H1 (cell line): Measurements from ENCODE around the gene CEBPE. TPM values are rescaled to one million over a fixed set of nuclear protein-coding genes. Genes with fewer than 3 reads are reported as not detected.

Experiments used
- CTCF ChIA-PET: fragments of 300-600 bp; sonication (Branson Sonifier 250); formaldehyde crosslinking; loops from one replicate; lab custom pipeline; 2021; ENCODE audit not compliant: partially characterized antibody; lab: Charles Lee
- POLR2A ChIA-PET: fragments of 300-600 bp; sonication (Branson Sonifier 250); formaldehyde crosslinking; loops from one replicate; lab custom pipeline; 2021; ENCODE audit warnings: inconsistent platforms; ENCODE audit not compliant: partially characterized antibody; lab: Charles Lee
- DNase-seq, 2 experiments: peaks; one replicate each; pipeline versions ENCODE4 v3.0.0 to v3.0.0-alpha.2; 2010 to 2022; ENCODE audit warnings: low spot score in 2 of 2, low read depth in 1 of 2, mixed read lengths in 1 of 2
- FAIRE-seq: peaks from 2 replicates; lab custom pipeline; 2011; peaks lifted over from hg19 to GRCh38; lab: Jason Lieb, UNC
- H2AFZ ChIP-seq: 2 replicates; pipeline ENCODE4 v1.8.1; 2012; ENCODE audit warnings: low read length, inconsistent platforms
- H2AK5ac ChIP-seq: 2 replicates; pipeline ENCODE4 v1.6.1; 2013; ENCODE audit warnings: low read depth, low read length
- H2BK120ac ChIP-seq: replicated peaks from 2 replicates; pipeline ENCODE3; 2013; ENCODE audit warnings: low read depth, low read length, inconsistent platforms
- H2BK12ac ChIP-seq: 2 replicates; pipeline ENCODE4 v1.6.1; 2013; ENCODE audit warnings: low read depth, low read length
- H2BK15ac ChIP-seq: 2 replicates; pipeline ENCODE4 v1.6.1; 2013; ENCODE audit warnings: low read length
- H2BK20ac ChIP-seq: 2 replicates; pipeline ENCODE4 v1.6.1; 2013; ENCODE audit warnings: low read length
- H2BK5ac ChIP-seq: 2 replicates; pipeline ENCODE4 v1.6.1; 2013; ENCODE audit warnings: low read depth, low read length
- H3K14ac ChIP-seq: 2 replicates; pipeline ENCODE4 v1.6.1; 2013; ENCODE audit warnings: inconsistent platforms; ENCODE audit not compliant: insufficient read length
- H3K18ac ChIP-seq: 2 replicates; pipeline ENCODE4 v1.6.1; 2013; ENCODE audit warnings: low read length; ENCODE audit errors: extremely low read depth
- H3K23ac ChIP-seq: 2 replicates; pipeline ENCODE4 v1.6.1; 2013; ENCODE audit warnings: inconsistent platforms; ENCODE audit not compliant: insufficient read length
- H3K23me2 ChIP-seq: 2 replicates; pipeline ENCODE4 v1.6.1; 2013; ENCODE audit warnings: low read depth, low read length
- H3K27ac ChIP-seq: 2 replicates; pipeline ENCODE4 v1.6.1; 2011; ENCODE audit warnings: low read depth, low read length, inconsistent platforms
- H3K27me3 ChIP-seq, 4 experiments: replicated peaks in 1 of 4; 1 replicate in 1 of 4; 2 replicates in 3 of 4; pipeline versions ENCODE4 v1.6.1 to v1.8.1; 2011 to 2013; ENCODE audit warnings: low read length in 3 of 4, mild to moderate bottlenecking in 3 of 4, inconsistent platforms in 2 of 4, mixed read lengths in 2 of 4, moderate library complexity in 1 of 4; ENCODE audit not compliant: control insufficient read depth in 3 of 4, insufficient read depth in 3 of 4; ENCODE audit errors: extremely low read depth in 1 of 4
- H3K36me3 ChIP-seq, 4 experiments: 2 replicates each; pipeline versions ENCODE4 v1.6.1 to v1.8.1; 2011 to 2013; ENCODE audit warnings: mild to moderate bottlenecking in 4 of 4, low read length in 3 of 4, moderate library complexity in 2 of 4, control low read depth in 1 of 4, inconsistent platforms in 1 of 4; ENCODE audit not compliant: insufficient read depth in 4 of 4, control insufficient read depth in 2 of 4
- H3K4ac ChIP-seq: replicated peaks from 2 replicates; pipeline ENCODE3; 2013; ENCODE audit warnings: low read length, low read depth, mixed read lengths, inconsistent platforms; ENCODE audit not compliant: insufficient read length
- H3K4me1 ChIP-seq, 4 experiments: replicated peaks in 1 of 4; 1 replicate in 1 of 4; 2 replicates in 3 of 4; pipeline versions ENCODE4 v1.6.1 to v1.8.1; 2011 to 2013; ENCODE audit warnings: low read length in 3 of 4, inconsistent platforms in 2 of 4, mixed read lengths in 1 of 4; ENCODE audit not compliant: insufficient read depth in 4 of 4, control insufficient read depth in 3 of 4
- H3K4me2 ChIP-seq, 2 experiments: 2 replicates each; pipeline versions ENCODE4 v1.6.1 to v1.8.1; 2011 to 2013; ENCODE audit warnings: low read depth in 2 of 2, low read length in 2 of 2, control low read depth in 1 of 2, inconsistent platforms in 1 of 2, mild to moderate bottlenecking in 1 of 2; ENCODE audit not compliant: insufficient read depth in 1 of 2
- H3K4me3 ChIP-seq, 4 experiments: fragments of 200-600, 300-600 bp in 1 of 4; sonication (generic), shearing (Covaris generic), sonication (Bioruptor Twin) in 1 of 4; 2 replicates each; pipeline versions ENCODE4 v1.5.1 to v1.8.1; 2011 to 2016; ENCODE audit warnings: low read length in 4 of 4, low read depth in 3 of 4, control low read depth in 2 of 4, inconsistent platforms in 2 of 4, mild to moderate bottlenecking in 2 of 4, mixed read lengths in 1 of 4, moderate library complexity in 1 of 4; ENCODE audit not compliant: insufficient read depth in 2 of 4; ENCODE audit errors: extremely low read depth in 1 of 4
- H3K56ac ChIP-seq: replicated peaks from 2 replicates; pipeline ENCODE3; 2013; ENCODE audit warnings: low read depth, mild to moderate bottlenecking, mixed read lengths, low read length, inconsistent platforms; ENCODE audit not compliant: insufficient read length
- H3K79me1 ChIP-seq: 2 replicates; pipeline ENCODE4 v1.6.1; 2013; ENCODE audit warnings: low read depth, low read length, control low read depth
- H3K79me2 ChIP-seq, 2 experiments: 2 replicates each; pipeline versions ENCODE4 v1.6.1 to v1.8.1; 2012 to 2013; ENCODE audit warnings: low read length in 2 of 2, mild to moderate bottlenecking in 2 of 2, inconsistent platforms in 1 of 2; ENCODE audit not compliant: insufficient read depth in 2 of 2, control insufficient read depth in 1 of 2
- H3K9ac ChIP-seq, 4 experiments: replicated peaks in 1 of 4; 1 replicate in 1 of 4; 2 replicates in 3 of 4; pipeline versions ENCODE4 v1.6.1 to v1.8.1; 2011 to 2013; ENCODE audit warnings: low read depth in 3 of 4, low read length in 3 of 4, control low read depth in 2 of 4, mild to moderate bottlenecking in 2 of 4, moderate library complexity in 2 of 4, inconsistent platforms in 1 of 4; ENCODE audit errors: extremely low read depth in 1 of 4
- H3K9me3 ChIP-seq, 2 experiments: 2 replicates each; pipeline versions ENCODE4 v1.6.1 to v1.8.1; 2012 to 2013; ENCODE audit warnings: mild to moderate bottlenecking in 2 of 2, moderate library complexity in 2 of 2, control low read depth in 1 of 2, inconsistent platforms in 1 of 2, low read depth in 1 of 2, low read length in 1 of 2, mixed read lengths in 1 of 2; ENCODE audit not compliant: insufficient read depth in 2 of 2
- H4K20me1 ChIP-seq, 2 experiments: replicated peaks in 1 of 2; 2 replicates each; pipeline versions ENCODE3 to v1.8.1; 2011 to 2013; ENCODE audit warnings: inconsistent platforms in 2 of 2, low read length in 2 of 2, mild to moderate bottlenecking in 1 of 2; ENCODE audit not compliant: insufficient read depth in 2 of 2, control insufficient read depth in 1 of 2
- H4K5ac ChIP-seq: 2 replicates; pipeline ENCODE4 v1.6.1; 2013; ENCODE audit warnings: low read length, low read depth, mixed read lengths, inconsistent platforms; ENCODE audit not compliant: insufficient read length
- H4K8ac ChIP-seq: 2 replicates; pipeline ENCODE4 v1.8.0; 2013; ENCODE audit warnings: mild to moderate bottlenecking, moderate library complexity, low read length, inconsistent platforms; ENCODE audit not compliant: insufficient read depth; ENCODE audit errors: extremely low read depth
- H4K91ac ChIP-seq: replicated peaks from 2 replicates; pipeline ENCODE3; 2013; ENCODE audit warnings: low read length, mixed read lengths, inconsistent platforms; ENCODE audit not compliant: insufficient read length
- HDAC2 ChIP-seq, 2 experiments: fragments of 300-600 bp in 1 of 2; sonication (generic) in 1 of 2; IDR thresholded peaks; 2 replicates each; pipeline ENCODE4 v1.6.1; 2011 to 2012; ENCODE audit warnings: low read depth in 2 of 2, low read length in 2 of 2, mild to moderate bottlenecking in 2 of 2, moderate library complexity in 2 of 2, borderline replicate concordance in 1 of 2, inconsistent platforms in 1 of 2
- SUZ12 ChIP-seq: fragments of 200-600 bp; sonication (generic); IDR thresholded peaks from 2 replicates; pipeline ENCODE4 v1.6.1; 2012; ENCODE audit warnings: mild to moderate bottlenecking, inconsistent platforms, low read length, moderate library complexity, mixed read lengths
- WGBS, 2 experiments: shearing (Covaris generic) in 1 of 2; methylation state at CpG; one replicate each; pipeline versions ENCODE4 v1.1.6 to v1.1.7; 2013 to 2015; ENCODE audit warnings: low lambda C conversion rate in 2 of 2, mixed read lengths in 2 of 2, inconsistent platforms in 1 of 2, low coverage in 1 of 2, missing lambda C conversion rate in 1 of 2; ENCODE audit not compliant: insufficient replicate concordance in 2 of 2, insufficient coverage in 1 of 2, insufficient read length in 1 of 2; ENCODE audit errors: extremely low coverage in 1 of 2, missing lambda C conversion rate in 1 of 2; 5-methylcytosine and 5-hydroxymethylcytosine counted together
- polyA plus RNA-seq, 7 experiments: library from polyadenylated mRNA; depleted of rRNA in 3 of 7; stranded (reverse) in 5 of 7; unstranded in 2 of 7; fragments of >200 nt in 5 of 7; fragments of 200-250 nt in 2 of 7; gene quantifications; 1 replicate in 5 of 7; 2 replicates in 1 of 7; 4 replicates in 1 of 7; pipeline versions ENCODE4 v1.2.1 to v1.2.3, GENCODE V29; 2011 to 2013; ENCODE audit warnings: missing spikeins in 2 of 7, mixed read lengths in 2 of 7
- total RNA-seq: library from RNA; stranded (reverse); fragmentation: NEBNext Ultra II Directional; extraction: Animal tissue kit (Norgen Biotek cat#: 25700); gene quantifications from 2 replicates; pipeline ENCODE4 v1.2.1, GENCODE V29; 2021

Gene CEBPE
- total and polyA plus RNA-seq, 2 of the 8 experiments (the other 6 are each of a cell fraction or from before 2014, with no cell fraction given): 0.05 TPM; not detected in 1

DNA sequence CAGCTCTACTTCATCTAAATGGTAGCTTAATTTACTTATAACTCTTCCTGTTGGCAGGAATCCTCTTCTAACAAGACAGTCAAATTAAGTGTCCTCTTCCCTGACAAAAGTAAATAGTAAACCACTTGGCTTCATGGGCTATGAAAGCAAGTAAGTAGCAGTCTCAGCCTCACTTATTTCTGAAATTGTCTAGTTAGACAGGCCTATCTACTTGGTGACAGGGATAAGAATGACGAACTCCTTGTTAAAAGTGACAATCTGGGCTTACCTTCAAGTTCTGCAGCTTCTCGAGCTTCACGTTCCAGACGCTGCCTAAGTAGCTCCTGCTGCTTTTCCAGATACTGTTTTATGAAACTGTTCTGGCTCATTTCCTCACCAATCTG lies 28.8 kb downstream of the CEBPE start:
- H2BK15ac ChIP-seq: no peak overlapping the region
- no peak overlapping the region for H3K27ac ChIP-seq
- no peak overlapping the region for H3K4me3 ChIP-seq
- peaks cover 16 to 42% of the 10 kb centered on the region in 2 experiments for H3K79me2 ChIP-seq
- no peak overlapping the region for H3K23ac ChIP-seq
- peaks cover 6 to 9% of the 10 kb centered on the region in 2 experiments for H4K20me1 ChIP-seq
- H2BK20ac ChIP-seq: no peak overlapping the region
- H3K23me2 ChIP-seq: peaks cover 5% of the 10 kb centered on the region; the same call in 1 of the 2 replicates
- no peak overlapping the region for H2BK120ac ChIP-seq
- no peaks in the 10 kb centered on the region; a peak in 1 of 7 replicates for H3K4me1 ChIP-seq
- H3K4ac ChIP-seq: no peak overlapping the region
- H3K4me2 ChIP-seq: no peak overlapping the region
- H4K5ac ChIP-seq: no peak overlapping the region
- no peak overlapping the region for H3K9ac ChIP-seq
- ChIA-PET POLR2A (interaction anchor here (0.7 to 2.5 kb wide), 10 partner anchors 10 to 94 kb away, joined by 3 to 14 read pairs (median 4); partner anchors contain the start of gene SLC7A8), CTCF (interaction anchor here (0.6 to 4.6 kb wide), 12 partner anchors 10 to 290 kb away, joined by 3 to 56 read pairs (median 3); no protein-coding TSS in a partner anchor)
- H3K79me1 ChIP-seq: peaks cover 2% of the 10 kb centered on the region; the same call in 1 of the 2 replicates
- H2BK5ac ChIP-seq: no peak overlapping the region
- no peak for DNase-seq
- no peak overlapping the region for H2BK12ac ChIP-seq
- no peaks in the 10 kb centered on the region for H3K27me3 ChIP-seq
- H2AK5ac ChIP-seq: no peak overlapping the region
- 97% methylated on average over 4 of the region's 4 CpGs; no CpG with 5 or more reads in 1 of the 2 experiments for WGBS, 2 experiments
- no peak for FAIRE-seq
- no peaks in the 10 kb centered on the region for H3K9me3 ChIP-seq
- H3K56ac ChIP-seq: no peak overlapping the region
- H3K14ac ChIP-seq: no peak overlapping the region
- no peak overlapping the region for H2AFZ ChIP-seq
- H3K36me3 ChIP-seq: peaks cover 27 to 76% (median 56%) of the 10 kb centered on the region in 4 experiments
- no peak overlapping the region for H4K91ac ChIP-seq
- no peak overlapping the region for H3K18ac ChIP-seq
- no peak overlapping the region for H4K8ac ChIP-seq
- TF ChIP-seq HDAC2 (IDR thresholded peaks at IDR 0.05; ENCODE audit: borderline replicate concordance in 1 of 2, low read depth in 2 of 2, low read length in 2 of 2): no peak
- no peak for TF ChIP-seq SUZ12
